Transverse colon (tissue), 3 donors: ENCODE measurements around the gene SYNE1.

Source experiments
- EP300 ChIP-seq: sonication (generic); formaldehyde crosslinking; IDR thresholded peaks from one replicate; pipeline ENCODE4 v1.6.1; 2017; ENCODE audit warnings: antibody characterized with exemption, low read depth
- POLR2A ChIP-seq: fragments of 450-650 bp; IDR thresholded peaks from one replicate; pipeline ENCODE4 v1.6.1; 2016; ENCODE audit warnings: antibody characterized with exemption, mild to moderate bottlenecking, moderate library complexity
- TF ChIP-seq, protein P1 (sequence below), 5 experiments: fragments of 200-600 bp in 3 of 5; fragments of 450-650 bp in 2 of 5; sonication (generic) in 3 of 5; IDR thresholded peaks; 1 replicate in 2 of 5; 2 replicates in 3 of 5; pipeline ENCODE4 v1.5.1; 2016 to 2017; ENCODE audit warnings: antibody characterized with exemption in 5 of 5, inconsistent platforms in 3 of 5, mild to moderate bottlenecking in 2 of 5, moderate library complexity in 1 of 5

DNA sequence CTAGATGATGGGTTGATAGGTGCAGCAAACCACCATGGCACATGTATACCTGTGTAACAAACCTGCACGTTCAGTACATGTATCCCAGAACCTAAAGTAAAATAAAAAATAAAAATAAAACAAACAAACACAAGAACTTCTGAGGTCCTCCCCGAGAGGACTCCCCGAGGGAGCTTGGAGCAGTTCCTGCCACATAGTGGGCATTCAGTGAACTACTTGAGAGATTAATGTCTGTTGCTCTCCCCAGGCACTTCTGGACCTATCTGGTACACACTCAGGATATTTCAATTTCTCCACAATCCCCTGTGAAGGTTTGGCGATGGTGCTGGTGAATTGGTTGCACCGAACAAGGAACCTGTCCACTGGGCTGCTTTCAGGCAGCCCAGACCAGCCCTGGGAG lies 518.5 kb downstream of the SYNE1 start:
- TF ChIP-seq, protein P1, sequence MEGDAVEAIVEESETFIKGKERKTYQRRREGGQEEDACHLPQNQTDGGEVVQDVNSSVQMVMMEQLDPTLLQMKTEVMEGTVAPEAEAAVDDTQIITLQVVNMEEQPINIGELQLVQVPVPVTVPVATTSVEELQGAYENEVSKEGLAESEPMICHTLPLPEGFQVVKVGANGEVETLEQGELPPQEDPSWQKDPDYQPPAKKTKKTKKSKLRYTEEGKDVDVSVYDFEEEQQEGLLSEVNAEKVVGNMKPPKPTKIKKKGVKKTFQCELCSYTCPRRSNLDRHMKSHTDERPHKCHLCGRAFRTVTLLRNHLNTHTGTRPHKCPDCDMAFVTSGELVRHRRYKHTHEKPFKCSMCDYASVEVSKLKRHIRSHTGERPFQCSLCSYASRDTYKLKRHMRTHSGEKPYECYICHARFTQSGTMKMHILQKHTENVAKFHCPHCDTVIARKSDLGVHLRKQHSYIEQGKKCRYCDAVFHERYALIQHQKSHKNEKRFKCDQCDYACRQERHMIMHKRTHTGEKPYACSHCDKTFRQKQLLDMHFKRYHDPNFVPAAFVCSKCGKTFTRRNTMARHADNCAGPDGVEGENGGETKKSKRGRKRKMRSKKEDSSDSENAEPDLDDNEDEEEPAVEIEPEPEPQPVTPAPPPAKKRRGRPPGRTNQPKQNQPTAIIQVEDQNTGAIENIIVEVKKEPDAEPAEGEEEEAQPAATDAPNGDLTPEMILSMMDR (IDR thresholded peaks at IDR 0.05): no peak
- TF ChIP-seq POLR2A (no peak), EP300 (no peak)
